Bone marrow (tissue), 2 donors: Measurements from ENCODE around the gene ZNF431.
"Not testable (repeated sequence)": the region's sequence is repeated elsewhere in the genome, so short reads cannot be mapped to it uniquely, and the experiment has no call there.

Experiments used
- DNase-seq, 2 donors: peaks; one replicate each; lab custom pipeline; 2025; lab: John Stamatoyannopoulos, UW

ZNF431 gene

GRCh38 chr19:21141787-21142464, at the start of gene ZNF431:
TSS of gene ZNF431 (plus strand) at chr19:21142040. CDS start at chr19:21142184, 144 bp downstream.
- peak; percentile 60 to 92 for DNase-seq

GRCh38 chr19:21092109-21092508, 49.7 kb upstream of the ZNF431 start:
- no peak for DNase-seq

DNA sequence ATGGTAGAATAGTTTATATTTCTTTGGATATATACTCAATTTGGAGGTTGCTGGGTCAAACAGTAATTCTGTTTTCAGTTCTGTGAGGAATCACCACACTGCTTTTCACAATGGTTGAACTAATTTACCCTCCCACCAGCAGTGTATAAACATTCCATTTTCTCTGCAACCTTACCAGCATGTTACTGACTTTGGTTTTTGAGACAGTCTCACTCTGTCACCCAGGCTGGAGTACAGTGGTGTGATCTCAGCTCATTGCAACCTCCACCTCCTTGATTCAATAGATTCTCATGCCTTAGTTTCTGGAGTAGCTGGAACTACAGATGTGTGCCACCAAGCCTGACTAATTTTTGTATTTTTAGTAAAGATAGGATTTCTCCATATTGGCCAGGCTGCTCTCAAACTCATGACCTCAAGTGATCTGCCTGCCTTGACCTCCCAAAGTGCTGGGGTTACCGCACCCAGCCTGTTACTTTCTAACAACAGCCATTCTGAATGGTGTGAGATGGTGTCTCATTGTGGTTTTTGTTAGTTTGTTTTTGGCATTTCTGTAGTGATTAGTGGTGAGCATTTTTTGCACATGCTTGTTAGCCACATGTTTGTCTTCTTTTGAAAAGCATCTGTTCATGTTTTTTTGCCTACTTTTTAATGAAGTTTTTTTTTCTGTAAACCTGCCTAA, 47.4 kb upstream of the ZNF431 start:
- no peak for DNase-seq

- no peak for DNase-seq
Observed at GRCh38 chr19:21098291-21098690, 43.5 kb upstream of the ZNF431 start.

DNA sequence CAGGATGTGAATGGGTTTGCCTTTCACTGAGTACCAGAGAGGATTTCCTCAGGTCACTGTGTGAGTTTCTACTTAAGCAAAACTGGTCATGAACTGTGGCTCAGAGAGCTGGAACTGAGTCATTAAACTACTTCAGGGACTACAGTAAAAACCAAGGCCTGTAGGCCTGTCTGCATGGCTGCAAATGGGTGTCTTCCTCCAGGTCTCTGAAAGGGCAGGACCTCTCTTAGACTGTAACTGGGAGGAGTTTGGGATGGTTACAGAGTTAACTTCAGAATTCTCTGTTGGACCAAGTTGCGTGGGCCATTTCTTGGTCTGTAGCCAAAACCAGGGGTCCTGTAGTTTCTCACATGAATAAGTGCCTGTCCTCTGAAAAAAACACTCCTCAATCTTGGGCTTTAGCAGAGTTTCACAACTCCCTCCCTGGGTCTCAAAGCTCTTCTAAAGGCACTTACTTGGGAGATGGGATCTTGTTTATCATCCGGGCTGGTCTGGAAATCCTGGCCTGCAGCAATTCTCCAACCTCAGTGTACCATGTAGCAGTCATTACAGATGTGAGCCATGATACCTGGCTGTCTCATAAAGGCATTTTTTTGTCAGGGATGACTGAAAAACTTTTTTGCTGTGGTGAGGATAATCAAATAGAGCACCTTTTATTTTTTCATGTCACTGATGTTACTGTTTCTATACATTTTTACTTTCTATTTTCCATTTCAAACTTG, 40.2 kb upstream of the ZNF431 start:
- DNase-seq, result no peak

DNA sequence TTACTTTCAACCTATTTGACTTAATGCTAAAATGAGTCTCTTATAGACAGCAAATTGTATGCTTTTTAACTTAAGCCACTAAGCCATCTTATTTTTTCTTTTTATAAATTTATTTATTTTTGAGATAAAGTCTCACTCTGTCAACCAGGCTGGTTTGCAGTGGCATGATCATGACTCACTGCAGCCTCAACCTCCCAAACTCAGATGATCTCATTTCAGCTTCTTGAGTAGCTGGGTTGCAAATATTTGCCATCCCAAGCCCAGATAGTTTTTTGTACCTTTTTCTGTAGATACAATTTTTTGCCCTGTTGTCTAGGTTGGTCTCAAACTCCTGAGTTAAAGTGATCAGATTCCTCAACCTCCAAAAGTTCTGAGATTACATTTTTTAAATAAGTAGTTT, 32.7 kb upstream of the ZNF431 start:
- no peak for DNase-seq

GRCh38 chr19:21110183-21110582, 31.7 kb upstream of the ZNF431 start:
- no peak for DNase-seq

DNA sequence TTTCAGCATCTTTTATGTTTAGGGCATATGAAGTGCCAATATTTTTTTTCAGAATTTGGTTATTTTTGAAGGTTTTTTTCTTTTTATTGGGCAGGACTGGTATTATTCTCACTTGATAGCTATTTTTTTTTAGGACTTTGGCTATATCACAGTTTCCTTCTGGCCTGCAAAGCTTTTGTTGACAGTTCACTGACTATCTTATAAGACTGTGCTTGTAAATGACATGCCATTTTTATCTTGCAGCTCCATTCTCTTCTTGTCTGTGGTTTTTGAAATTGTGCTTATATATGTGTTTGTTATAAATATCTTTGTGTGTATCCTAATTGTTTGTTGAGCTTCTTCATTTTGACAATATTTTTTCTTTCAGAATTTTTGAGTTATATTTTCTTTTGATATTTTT, 26.4 kb upstream of the ZNF431 start:
- no peak for DNase-seq

GRCh38 chr19:21117041-21117907, 24.6 kb upstream of the ZNF431 start:
- DNase-seq, result no peak

GRCh38 chr19:21126078-21126477, 15.8 kb upstream of the ZNF431 start:
- DNase-seq, result no peak

DNA sequence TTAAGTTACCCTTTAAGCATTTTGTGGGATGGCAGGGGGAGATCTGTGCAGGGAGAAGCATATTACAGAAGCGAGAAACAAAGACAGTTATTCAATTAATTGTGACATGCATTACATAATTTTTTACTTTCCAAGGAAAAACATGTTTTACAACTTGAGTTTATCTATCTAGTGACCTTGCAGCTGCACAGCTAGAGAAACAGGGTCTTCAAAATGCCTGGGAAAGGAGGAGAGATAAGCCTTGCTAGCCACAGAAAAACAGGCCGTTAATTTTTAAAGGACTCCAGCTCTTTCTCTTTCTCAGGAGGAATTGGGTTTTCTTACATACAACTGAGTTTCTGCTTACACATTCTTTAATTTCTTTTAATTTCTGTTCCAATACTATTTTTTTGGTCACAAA, 14.8 kb upstream of the ZNF431 start:
- DNase-seq, result no peak

GRCh38 chr19:21127898-21128297, 13.9 kb upstream of the ZNF431 start:
- no peak for DNase-seq

- no peak for DNase-seq
Observed at GRCh38 chr19:21128901-21129698, 12.7 kb upstream of the ZNF431 start.

DNA sequence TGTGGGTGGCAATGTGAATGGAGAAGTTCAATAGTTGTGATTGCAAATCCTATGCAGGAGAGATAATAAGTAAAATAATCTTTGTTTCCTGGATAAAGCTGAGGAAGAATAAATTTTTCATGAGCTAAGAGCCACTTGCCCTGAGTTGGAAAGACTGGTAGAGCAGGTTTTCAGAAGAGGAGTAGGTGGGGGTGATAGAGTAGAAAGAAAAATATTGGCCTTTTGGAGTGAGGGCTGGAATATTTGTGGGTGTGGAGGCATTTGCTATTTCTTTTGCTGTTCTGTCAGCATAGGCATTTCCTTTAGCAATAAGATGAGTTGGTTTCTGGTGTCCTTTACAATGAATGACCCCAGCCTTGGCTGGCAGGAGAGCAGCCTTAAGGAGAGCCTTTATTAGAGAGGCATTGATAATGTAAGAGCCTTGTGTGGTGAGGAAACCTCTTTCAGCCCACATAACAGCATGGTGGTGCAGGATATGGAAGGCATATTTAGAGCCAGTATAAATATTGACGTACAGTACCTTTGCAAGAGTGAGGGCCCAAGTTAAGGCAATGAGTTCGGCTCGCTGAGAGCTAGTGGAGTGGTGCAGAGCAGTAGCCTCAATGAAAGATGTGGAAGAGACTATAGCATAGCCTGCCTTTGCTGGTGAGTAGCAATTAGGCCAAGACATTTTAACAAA, 11.6 kb upstream of the ZNF431 start:
- DNase-seq, result no peak

DNA sequence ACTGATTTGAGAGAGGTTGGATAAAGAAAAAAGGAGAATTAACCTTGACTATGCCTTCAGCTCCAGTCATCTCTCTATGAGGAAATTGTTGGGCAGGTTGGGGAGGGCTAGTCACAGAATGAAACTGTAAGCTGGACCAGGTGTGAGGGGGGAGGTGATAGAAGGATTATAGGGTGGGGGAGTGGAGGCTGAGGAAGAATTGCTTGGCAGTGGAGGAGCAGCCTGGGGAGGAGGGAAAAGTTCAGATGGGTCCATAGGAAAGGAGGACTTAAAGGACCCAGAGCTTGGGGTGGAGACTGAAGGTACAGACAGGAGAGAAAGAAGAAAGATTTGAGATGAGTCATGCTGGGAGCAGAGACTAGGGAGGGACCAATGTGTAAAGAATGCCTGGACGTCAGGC, 8.2 kb upstream of the ZNF431 start:
- DNase-seq, result no peak

DNA sequence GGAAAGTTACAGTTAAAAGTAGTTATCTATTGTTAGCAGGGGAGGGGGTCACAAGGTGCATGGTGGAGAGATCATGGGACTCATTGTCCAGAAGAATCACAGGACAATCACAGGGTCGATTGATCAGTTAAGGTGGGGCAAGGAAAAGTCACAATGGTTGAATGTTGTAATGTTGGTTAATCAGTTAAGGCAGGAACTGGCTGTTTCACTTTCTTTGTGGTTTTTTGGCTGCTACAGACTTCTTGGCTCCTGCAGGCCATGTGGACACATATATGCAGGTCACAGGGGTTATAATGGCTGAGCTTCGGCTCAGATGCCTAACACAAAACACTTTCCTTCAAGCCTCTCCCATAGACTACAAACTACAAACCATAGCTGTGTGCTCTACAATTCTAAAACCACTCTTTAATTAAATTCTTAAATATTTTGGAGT, 6.9 kb upstream of the ZNF431 start:
- DNase-seq, result no peak

GRCh38 chr19:21135433-21135832, 6.4 kb upstream of the ZNF431 start:
- DNase-seq, result no peak

DNA sequence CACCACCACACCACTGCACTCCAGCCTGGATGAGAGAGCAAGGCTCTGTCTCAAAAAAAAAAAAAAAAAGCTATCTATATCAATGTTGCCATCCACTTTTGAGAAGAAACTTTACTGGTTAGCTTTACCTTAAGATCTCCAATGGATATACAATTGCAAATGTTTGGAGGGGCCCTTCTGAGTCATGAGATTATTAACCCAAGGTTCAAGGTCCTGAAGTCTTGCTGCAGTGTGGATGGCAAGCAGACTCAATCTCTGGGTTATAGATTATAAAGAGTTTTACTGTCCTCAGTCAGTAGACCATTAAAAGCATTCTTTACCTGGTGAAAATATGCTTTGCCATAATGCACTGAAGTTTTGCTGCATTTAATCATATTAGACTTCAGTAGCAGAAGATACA, 3.7 kb upstream of the ZNF431 start:
- DNase-seq, result no peak

- not testable (repeated sequence) for DNase-seq
Observed at GRCh38 chr19:21141006-21141405, 834 bp upstream of the ZNF431 start.

GRCh38 chr19:21143428-21143827, 1.6 kb downstream of the ZNF431 start:
- DNase-seq, result no peak

GRCh38 chr19:21143854-21144253, 2.0 kb downstream of the ZNF431 start:
- DNase-seq, result no peak
